ENCODE results near the gene LRSAM1.

GRCh38 chr9:127463382-127463781, 12.1 kb downstream of the LRSAM1 start:
- TF ChIP-seq, protein P1, sequence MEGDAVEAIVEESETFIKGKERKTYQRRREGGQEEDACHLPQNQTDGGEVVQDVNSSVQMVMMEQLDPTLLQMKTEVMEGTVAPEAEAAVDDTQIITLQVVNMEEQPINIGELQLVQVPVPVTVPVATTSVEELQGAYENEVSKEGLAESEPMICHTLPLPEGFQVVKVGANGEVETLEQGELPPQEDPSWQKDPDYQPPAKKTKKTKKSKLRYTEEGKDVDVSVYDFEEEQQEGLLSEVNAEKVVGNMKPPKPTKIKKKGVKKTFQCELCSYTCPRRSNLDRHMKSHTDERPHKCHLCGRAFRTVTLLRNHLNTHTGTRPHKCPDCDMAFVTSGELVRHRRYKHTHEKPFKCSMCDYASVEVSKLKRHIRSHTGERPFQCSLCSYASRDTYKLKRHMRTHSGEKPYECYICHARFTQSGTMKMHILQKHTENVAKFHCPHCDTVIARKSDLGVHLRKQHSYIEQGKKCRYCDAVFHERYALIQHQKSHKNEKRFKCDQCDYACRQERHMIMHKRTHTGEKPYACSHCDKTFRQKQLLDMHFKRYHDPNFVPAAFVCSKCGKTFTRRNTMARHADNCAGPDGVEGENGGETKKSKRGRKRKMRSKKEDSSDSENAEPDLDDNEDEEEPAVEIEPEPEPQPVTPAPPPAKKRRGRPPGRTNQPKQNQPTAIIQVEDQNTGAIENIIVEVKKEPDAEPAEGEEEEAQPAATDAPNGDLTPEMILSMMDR (optimal IDR thresholded peaks at IDR 0.05 in 1 of 3, IDR thresholded peaks at IDR 0.05 in 1 of 3, conservative IDR thresholded peaks at IDR 0.05 in 1 of 3; ENCODE audit: extremely low read depth in 1 of 3, insufficient read depth in 2 of 3, low read length in 3 of 3) = no peak
- TF ChIP-seq EZH2 (IDR thresholded peaks at IDR 0.05; ENCODE audit: low read length) = no peak
